ENCODE data around the gene ROCK1.
A peak's percentile ranks its signal among the peaks of the same experiment; 100 is the strongest.

GRCh38 chr18:21111346-21112139, at the start of gene ROCK1:
- TF ChIP-seq SIN3A (conservative IDR thresholded peaks at IDR 0.05 in 1 of 2, IDR thresholded peaks at IDR 0.05 in 1 of 2; ENCODE audit: low read depth in 1 of 2, low read length in 2 of 2) (peak in 1 of 2 experiments; percentile 35; a peak in 1 of 4 replicates), SP1 (IDR thresholded peaks at IDR 0.05; ENCODE audit: low read depth, low read length) (0 out of 2 replicates have a peak, but pooled peaks have one; percentile 27), MAX (IDR thresholded peaks at IDR 0.05) (no peak), EZH2 (IDR thresholded peaks at IDR 0.05; ENCODE audit: low read depth, low read length, severe bottlenecking) (no peak), POLR2A (IDR thresholded peaks at IDR 0.05; ENCODE audit: control extremely low read depth in 1 of 2, low read depth in 2 of 2, low read length in 2 of 2) (peak; percentile 61 to 79), SP2 (IDR thresholded peaks at IDR 0.05; ENCODE audit: low read length) (no peak), CTCF (IDR thresholded peaks at IDR 0.05; ENCODE audit: control extremely low read depth in 1 of 3, insufficient read depth in 1 of 3, low read depth in 1 of 3, low read length in 3 of 3) (no peak), YY1 (IDR thresholded peaks at IDR 0.05; ENCODE audit: low read depth, low read length) (no peak; the same call in 1 of the 2 replicates), RXRA (IDR thresholded peaks at IDR 0.05; ENCODE audit: insufficient read depth, low read depth, low read length) (no peak), TAF1 (IDR thresholded peaks at IDR 0.05; ENCODE audit: low read depth, low read length) (peak; percentile 79), CHD2 (IDR thresholded peaks at IDR 0.05; ENCODE audit: low read length) (no peak)

All from H1 (cell line).